Measurements from ENCODE around the gene CALML6. TPM values are rescaled to one million over a fixed set of nuclear protein-coding genes. Genes with fewer than 3 reads are reported as not detected.

Gene CALML6
- total RNA-seq (2013; cell fraction: nucleolus; rRNA removed) = 0.40 TPM in 1 of 2 replicates, not detected in the other
- total RNA-seq (2014; rRNA removed) = 0.11 and 1.3 TPM in 2 replicates
- 0.31 TPM in 1 of 2 replicates, not detected in the other for total RNA-seq (2014; rRNA removed; fragmentation: Illumina TruSeq; extraction: Trizol)
- total RNA-seq (2021) = 0.21 TPM in 1 of 2 replicates, not detected in the other
- not detected for polyA plus RNA-seq (2011; ENCODE audit: low read depth)
- 0.07 and 0.29 TPM in 2 replicates for polyA plus RNA-seq (2011; rRNA removed)
- 0.22 TPM in 1 of 2 replicates, not detected in the other for polyA plus RNA-seq (2011; cell fraction: cytosol; rRNA removed)
- polyA plus RNA-seq (2011; cell fraction: nucleus; rRNA removed) = 0.78 and 1.7 TPM in 2 replicates
- 0.11 and 0.42 TPM in 2 replicates for polyA plus RNA-seq (2012)
- 0.09 TPM in 1 of 2 replicates, not detected in the other for polyA plus RNA-seq (2014; fragmentation: Illumina TruSeq; extraction: Trizol)
- not detected for polyA plus RNA-seq (2014; fragmentation: Nextera tagmentation; extraction: Ambion mirVana)
- 0.42 TPM in 1 of 2 replicates, not detected in the other for polyA plus RNA-seq (2014; rRNA removed)
- polyA plus RNA-seq (2016; fragmentation: Nextera tagmentation; extraction: Ambion mirVana) = not detected
- not detected in 2 replicates for polyA minus RNA-seq (2011; rRNA and poly(A)+ RNA removed)
- polyA minus RNA-seq (2011; cell fraction: cytosol; rRNA and poly(A)+ RNA removed) = not detected in 2 replicates
- polyA minus RNA-seq (2011; cell fraction: nucleus; rRNA and poly(A)+ RNA removed) = not detected in 2 replicates
- Bru-seq, nascent RNA = not detected
- BruChase-seq, experiment 1, labeled RNA remaining after a 6-hour chase = percentile 31 among the genes with signal in this experiment
- percentile 35 among the genes with signal in this experiment for BruChase-seq, experiment 2, labeled RNA remaining after a 2-hour chase
- long read RNA-seq, experiment 1 = 0 reads
- long read RNA-seq, experiment 2 = 0 reads

GRCh38 chr1:1914971-1915692 lies at the start of gene CALML6:
CALML6 (plus strand) TSS chr1:1915260; CDS start chr1:1915281, 21 bp downstream.
- SMC1A ChIA-PET (ENCODE audit: uncharacterized antibody, unreplicated experiment) = no interaction called here
- peaks cover 0 to 2% of the 10 kb centered on the region in 2 experiments; a peak in 1 of 4 replicates for H3K27me3 ChIP-seq (replicated peaks in 1 of 2; ENCODE audit: control insufficient read depth in 2 of 2, insufficient read depth in 2 of 2, low read length in 1 of 2)
- no TSS peak for BruUV-seq (replicated peaks)
- in situ Hi-C loops (cut with MboI) (no loop called here), intact Hi-C loops (cut with micrococcal nuclease; ENCODE audit: unreplicated experiment) (no loop called here)
- H2AFZ ChIP-seq (ENCODE audit: control insufficient read depth, low read depth, low read length) = no peak within 1 kb of the TSS
- no peaks in the 10 kb centered on the region for H3K79me2 ChIP-seq (ENCODE audit: control insufficient read depth, insufficient read depth, low read length)
- DNase-seq (ENCODE audit: low read depth, low spot score) (no peak), FAIRE-seq (no peak), ATAC-seq (no peak)
- H4K20me1 ChIP-seq (ENCODE audit: control insufficient read depth, insufficient read depth) = no peaks in the 10 kb centered on the region
- H3K9ac ChIP-seq (ENCODE audit: control insufficient read depth, insufficient read depth, low read length) = no peak within 1 kb of the TSS
- WGBS (ENCODE audit: insufficient coverage, insufficient replicate concordance, low lambda C conversion rate, missing lambda C conversion rate) = 52% methylated on average over 15 of the region's 15 CpGs
- no peak within 1 kb of the TSS for H3K4me2 ChIP-seq (ENCODE audit: control insufficient read depth, insufficient read depth)
- H3K9me3 ChIP-seq (replicated peaks; ENCODE audit: control insufficient read depth, insufficient read depth, low read length) = no peaks in the 10 kb centered on the region
- no peak within 1 kb of the TSS for H3K27ac ChIP-seq (ENCODE audit: control insufficient read depth, insufficient read depth)
- H3K4me3 ChIP-seq = no peak within 1 kb of the TSS
- peaks cover 11% of the 10 kb centered on the region for H3K4me1 ChIP-seq (ENCODE audit: control insufficient read depth, insufficient read depth, low read length)
- no peak for TF ChIP-seq KAT2A (conservative IDR thresholded peaks at IDR 0.05; ENCODE audit: control insufficient read depth, low read depth, low read length)
- TF ChIP-seq TCF3 (IDR thresholded peaks at IDR 0.05; ENCODE audit: borderline replicate concordance, insufficient read depth, low read depth, low read length) = no peak
- TF ChIP-seq, protein P1, sequence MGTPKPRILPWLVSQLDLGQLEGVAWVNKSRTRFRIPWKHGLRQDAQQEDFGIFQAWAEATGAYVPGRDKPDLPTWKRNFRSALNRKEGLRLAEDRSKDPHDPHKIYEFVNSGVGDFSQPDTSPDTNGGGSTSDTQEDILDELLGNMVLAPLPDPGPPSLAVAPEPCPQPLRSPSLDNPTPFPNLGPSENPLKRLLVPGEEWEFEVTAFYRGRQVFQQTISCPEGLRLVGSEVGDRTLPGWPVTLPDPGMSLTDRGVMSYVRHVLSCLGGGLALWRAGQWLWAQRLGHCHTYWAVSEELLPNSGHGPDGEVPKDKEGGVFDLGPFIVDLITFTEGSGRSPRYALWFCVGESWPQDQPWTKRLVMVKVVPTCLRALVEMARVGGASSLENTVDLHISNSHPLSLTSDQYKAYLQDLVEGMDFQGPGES (IDR thresholded peaks at IDR 0.05) = no peak
- TF ChIP-seq IKZF1 (conservative IDR thresholded peaks at IDR 0.05) = no peak
- no peak for TF ChIP-seq NFXL1 (IDR thresholded peaks at IDR 0.05; ENCODE audit: borderline replicate concordance)
- TF ChIP-seq KLF5 (IDR thresholded peaks at IDR 0.05; ENCODE audit: partially characterized antibody) = no peak
- TF ChIP-seq MTA2 (IDR thresholded peaks at IDR 0.05; ENCODE audit: low read depth) = no peak
- TF ChIP-seq RAD21 (IDR thresholded peaks at IDR 0.05; ENCODE audit: insufficient read depth, low read depth, low read length) = no peak
- no peak for TF ChIP-seq CBX3 (IDR thresholded peaks at IDR 0.05; ENCODE audit: borderline replicate concordance, low read depth)
- no peak for TF ChIP-seq KDM1A (IDR thresholded peaks at IDR 0.05; ENCODE audit: borderline replicate concordance)
- no peak for TF ChIP-seq GATAD2B (conservative IDR thresholded peaks at IDR 0.05; ENCODE audit: low read depth)
- no peak for TF ChIP-seq HDAC2 (IDR thresholded peaks at IDR 0.05)
- RAD21 ChIA-PET (ENCODE audit: unreplicated experiment) = no interaction called here
- H3K36me3 ChIP-seq (ENCODE audit: control insufficient read depth in 2 of 2, insufficient read depth in 2 of 2, low read length in 1 of 2) = no peaks in the 10 kb centered on the region
- POLR2A ChIA-PET = no interaction called here
- CTCF ChIA-PET = no interaction called here

All from GM12878 (cell line).